Naive thymus-derived CD8-positive, alpha-beta T cell (primary cell): ENCODE measurements around the gene NRCAM. TPM values are rescaled to one million over a fixed set of nuclear protein-coding genes. Genes with fewer than 3 reads are reported as not detected.

Source experiments
- ATAC-seq, 2 donors: fragments of 150-1000 bp; cut with Tn5 transposase in 1 of 2; sonication (Bioruptor Pico), chemical (Tn5 transposase) in 1 of 2; 1 replicate in 1 of 2; 2 replicates in 1 of 2; pipeline ENCODE4 v1.10.0; 2021; ENCODE audit warnings: mild to moderate bottlenecking in 2 of 2, moderate library complexity in 2 of 2
- POLR2A ChIA-PET: fragments of 350-600 bp; sonication (Branson Sonifier 250); formaldehyde crosslinking; loops from one replicate; lab custom pipeline; 2021; ENCODE audit warnings: antibody characterized with exemption; lab: Charles Lee
- DNase-seq, 10 donors: peaks; one replicate each; pipeline versions ENCODE4 v3.0.0 to v3.0.0-alpha.2; 2020 to 2022
- H3K27ac Mint-ChIP-seq, 10 donors: one replicate each; pipeline ENCODE4 v1.8.0; 2020 to 2022; ENCODE audit warnings: mild to moderate bottlenecking in 10 of 10, mixed read lengths in 10 of 10, moderate library complexity in 4 of 10, inconsistent platforms in 1 of 10
- H3K27me3 Mint-ChIP-seq, 5 donors: one replicate each; pipeline ENCODE4 v1.8.0; 2021 to 2022; ENCODE audit warnings: mixed read lengths in 5 of 5
- H3K36me3 Mint-ChIP-seq, 3 donors: one replicate each; pipeline ENCODE4 v1.8.0; 2020 to 2022; ENCODE audit warnings: mixed read lengths in 3 of 3, mild to moderate bottlenecking in 2 of 3, inconsistent platforms in 1 of 3
- H3K4me1 Mint-ChIP-seq, 4 donors: one replicate each; pipeline ENCODE4 v1.8.0; 2021 to 2022; ENCODE audit warnings: mixed read lengths in 4 of 4
- H3K4me3 Mint-ChIP-seq, 10 donors: one replicate each; pipeline ENCODE4 v1.8.0; 2020 to 2022; ENCODE audit warnings: mild to moderate bottlenecking in 10 of 10, mixed read lengths in 10 of 10, moderate library complexity in 6 of 10, inconsistent platforms in 1 of 10
- H3K9me3 Mint-ChIP-seq, 9 donors: one replicate each; pipeline ENCODE4 v1.8.0; 2020 to 2022; ENCODE audit warnings: mixed read lengths in 9 of 9, mild to moderate bottlenecking in 3 of 9, inconsistent platforms in 1 of 9, moderate library complexity in 1 of 9
- polyA plus RNA-seq, 3 donors: library from polyadenylated mRNA; unstranded; fragments of 300-500 nt; fragmentation: Illumina TruSeq; gene quantifications; one replicate each; pipeline ENCODE4 v1.2.3, GENCODE V29; 2021
- total RNA-seq, 8 experiments: library from RNA in 2 of 8; stranded (reverse) in 2 of 8; gene quantifications; one replicate each; pipeline ENCODE4 v1.2.3 and lab custom pipeline; 2021 to 2026

Gene NRCAM
- total and polyA plus RNA-seq, 5 experiments from 2014 or later, result 11.1 to 46.6 (median 18.2) TPM

DNA sequence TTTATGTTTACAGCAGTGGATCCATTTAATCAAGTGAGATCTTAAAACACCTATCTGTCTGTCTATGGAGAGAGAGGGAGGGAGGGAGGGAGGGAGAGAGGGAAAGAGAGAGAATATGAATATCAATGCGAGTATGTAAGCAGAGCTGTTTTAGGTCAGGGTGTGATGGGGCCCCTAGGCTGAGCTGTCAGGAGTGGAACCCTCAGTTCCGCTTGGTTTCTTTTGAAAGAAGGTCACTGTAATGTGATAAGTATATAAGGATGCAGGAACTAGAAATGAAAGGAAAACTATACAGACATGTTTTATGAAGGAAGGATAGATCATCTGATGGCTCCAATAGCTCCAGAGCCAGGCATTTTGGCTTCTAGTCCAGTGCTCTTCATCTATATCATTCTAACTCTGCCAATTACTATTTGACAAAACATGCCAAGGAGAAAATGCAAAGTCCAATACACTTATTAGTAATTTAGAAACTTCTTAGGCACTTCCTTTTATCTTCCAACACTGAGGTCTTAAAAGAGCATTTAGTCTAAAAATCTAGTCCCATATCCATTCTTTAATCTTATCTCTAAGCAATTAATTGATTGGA, 70.3 kb downstream of the NRCAM start:
- Mint-ChIP-seq H3K27ac (peak overlapping the region in 2 of 10 donors; percentile 4 to 10), H3K27me3 (no peaks in the 10 kb centered on the region), H3K9me3 (peaks cover 0 to 12% (median 7%) of the 10 kb centered on the region in 9 donors), H3K4me1 (peaks cover 0 to 41% (median 20%) of the 10 kb centered on the region in 4 donors), H3K36me3 (peaks cover 0 to 11% (median 7%) of the 10 kb centered on the region in 3 donors), H3K4me3 (no peak overlapping the region)
- ATAC-seq, result no peak
- POLR2A ChIA-PET, result no interaction called here
- no peak for DNase-seq

GRCh38 chr7:108384716-108385483, 71.3 kb downstream of the NRCAM start:
- no peak overlapping the region for H3K27ac Mint-ChIP-seq
- peaks cover 0 to 11% (median 7%) of the 10 kb centered on the region in 3 donors for H3K36me3 Mint-ChIP-seq
- H3K9me3 Mint-ChIP-seq, result peaks cover 0 to 6% (median 0%) of the 10 kb centered on the region in 9 donors
- peaks cover 2 to 48% (median 24%) of the 10 kb centered on the region in 4 donors for H3K4me1 Mint-ChIP-seq
- no peaks in the 10 kb centered on the region for H3K27me3 Mint-ChIP-seq
- H3K4me3 Mint-ChIP-seq, result no peak overlapping the region
- DNase-seq (no peak), ATAC-seq (peak; percentile 54 to 58)
- POLR2A ChIA-PET, result no interaction called here

DNA sequence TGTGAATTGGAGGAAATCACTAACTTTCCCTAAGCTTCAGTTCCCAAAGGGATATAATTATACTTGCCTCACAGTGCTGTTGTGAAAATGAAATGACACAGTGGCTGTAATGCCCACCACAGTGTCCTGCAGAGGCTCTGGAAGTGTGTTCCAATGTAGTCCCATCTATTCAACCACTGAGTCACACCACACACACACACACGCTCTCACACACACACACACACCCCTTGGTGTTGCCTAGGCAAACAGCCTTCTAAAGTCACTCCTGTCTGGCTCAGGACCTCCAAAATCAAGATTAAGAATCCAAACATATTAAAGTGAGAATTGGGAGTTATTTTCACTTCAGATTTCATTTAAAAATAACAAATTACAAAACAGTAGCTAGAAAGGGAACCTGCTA, 73.3 kb downstream of the NRCAM start:
- H3K27ac Mint-ChIP-seq, result peak overlapping the region in 2 of 10 donors; percentile 28 to 29
- H3K4me3 Mint-ChIP-seq, result no peak overlapping the region
- no peak for DNase-seq
- H3K9me3 Mint-ChIP-seq, result no peaks in the 10 kb centered on the region
- peaks cover 0 to 10% (median 6%) of the 10 kb centered on the region in 3 donors for H3K36me3 Mint-ChIP-seq
- peaks cover 2 to 66% (median 29%) of the 10 kb centered on the region in 4 donors for H3K4me1 Mint-ChIP-seq
- H3K27me3 Mint-ChIP-seq, result no peaks in the 10 kb centered on the region
- POLR2A ChIA-PET, result no interaction called here
- ATAC-seq, result no peak

GRCh38 chr7:108380517-108380916, 75.7 kb downstream of the NRCAM start:
- no peaks in the 10 kb centered on the region for H3K9me3 Mint-ChIP-seq
- DNase-seq (no peak), ATAC-seq (no peak)
- H3K4me1 Mint-ChIP-seq, result peaks cover 2 to 63% (median 35%) of the 10 kb centered on the region in 4 donors
- no peak overlapping the region for H3K4me3 Mint-ChIP-seq
- H3K27me3 Mint-ChIP-seq, result no peaks in the 10 kb centered on the region
- peak overlapping the region in 1 of 10 donors; percentile 41 for H3K27ac Mint-ChIP-seq
- H3K36me3 Mint-ChIP-seq, result peaks cover 0 to 21% (median 5%) of the 10 kb centered on the region in 3 donors
- POLR2A ChIA-PET, result no interaction called here

- peaks cover 0 to 10% (median 3%) of the 10 kb centered on the region in 9 donors for H3K9me3 Mint-ChIP-seq
- peaks cover 2 to 63% (median 30%) of the 10 kb centered on the region in 4 donors for H3K4me1 Mint-ChIP-seq
- no peak overlapping the region for H3K4me3 Mint-ChIP-seq
- peak overlapping the region in 3 of 10 donors; percentile 35 to 61 (median 44) for H3K27ac Mint-ChIP-seq
- no peak for DNase-seq
- no peaks in the 10 kb centered on the region for H3K27me3 Mint-ChIP-seq
- ATAC-seq, result no peak
- POLR2A ChIA-PET, result no interaction called here
- H3K36me3 Mint-ChIP-seq, result peaks cover 20 to 35% (median 22%) of the 10 kb centered on the region in 3 donors
Measured at GRCh38 chr7:108376206-108376605, 80.0 kb downstream of the NRCAM start.

- Mint-ChIP-seq H3K36me3 (peaks cover 20 to 38% (median 22%) of the 10 kb centered on the region in 3 donors), H3K27ac (no peak overlapping the region), H3K9me3 (peaks cover 0 to 10% (median 3%) of the 10 kb centered on the region in 9 donors), H3K4me1 (peaks cover 2 to 66% (median 32%) of the 10 kb centered on the region in 4 donors), H3K4me3 (no peak overlapping the region), H3K27me3 (peaks cover 0 to 1% (median 0%) of the 10 kb centered on the region in 5 donors)
- DNase-seq, result no peak
- POLR2A ChIA-PET, result no interaction called here
- no peak for ATAC-seq
Measured at GRCh38 chr7:108375668-108376067, 80.6 kb downstream of the NRCAM start.

GRCh38 chr7:108374899-108375298, 81.3 kb downstream of the NRCAM start:
- H3K4me1 Mint-ChIP-seq, result peaks cover 0 to 63% (median 31%) of the 10 kb centered on the region in 4 donors
- H3K9me3 Mint-ChIP-seq, result peaks cover 0 to 10% (median 3%) of the 10 kb centered on the region in 9 donors
- H3K4me3 Mint-ChIP-seq, result no peak overlapping the region
- peaks cover 20 to 38% (median 22%) of the 10 kb centered on the region in 3 donors for H3K36me3 Mint-ChIP-seq
- peaks cover 0 to 2% (median 0%) of the 10 kb centered on the region in 5 donors for H3K27me3 Mint-ChIP-seq
- no peak overlapping the region for H3K27ac Mint-ChIP-seq
- ATAC-seq (no peak), DNase-seq (no peak)
- POLR2A ChIA-PET, result no interaction called here

DNA sequence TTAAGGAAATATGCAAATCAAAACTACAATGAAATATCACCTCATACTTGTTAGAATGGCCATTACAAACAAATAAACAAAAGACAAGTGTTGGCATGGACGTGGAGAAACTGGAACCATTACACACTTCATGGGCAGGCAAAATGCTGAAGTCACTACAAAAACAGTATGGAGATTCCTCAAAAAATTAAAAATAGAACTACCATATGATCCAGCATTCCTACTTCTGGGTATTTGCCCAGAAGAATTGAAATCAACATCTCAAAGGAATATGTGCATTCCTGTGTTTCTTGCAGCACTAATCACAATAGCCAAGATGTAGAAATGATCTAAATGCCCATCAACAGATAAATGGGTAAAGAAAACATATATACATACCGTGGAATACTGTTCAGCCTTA, 83.6 kb downstream of the NRCAM start:
- H3K27ac Mint-ChIP-seq, result peak overlapping the region in 1 of 10 donors; percentile 45
- peaks cover 0 to 6% (median 0%) of the 10 kb centered on the region in 5 donors for H3K27me3 Mint-ChIP-seq
- peaks cover 0 to 45% (median 30%) of the 10 kb centered on the region in 4 donors for H3K4me1 Mint-ChIP-seq
- ATAC-seq, result no peak
- H3K9me3 Mint-ChIP-seq, result peaks cover 0 to 10% (median 3%) of the 10 kb centered on the region in 9 donors
- POLR2A ChIA-PET, result no interaction called here
- DNase-seq, result no peak
- no peak overlapping the region for H3K4me3 Mint-ChIP-seq
- peaks cover 20 to 35% (median 22%) of the 10 kb centered on the region in 3 donors for H3K36me3 Mint-ChIP-seq

GRCh38 chr7:108370616-108371015, 85.6 kb downstream of the NRCAM start:
- H3K4me3 Mint-ChIP-seq, result no peak overlapping the region
- DNase-seq (no peak), ATAC-seq (no peak)
- peaks cover 0 to 6% (median 0%) of the 10 kb centered on the region in 5 donors for H3K27me3 Mint-ChIP-seq
- H3K9me3 Mint-ChIP-seq, result peaks cover 0 to 10% (median 3%) of the 10 kb centered on the region in 9 donors
- H3K36me3 Mint-ChIP-seq, result peaks cover 20 to 38% (median 35%) of the 10 kb centered on the region in 3 donors
- peaks cover 3 to 38% (median 24%) of the 10 kb centered on the region in 4 donors for H3K4me1 Mint-ChIP-seq
- no peak overlapping the region for H3K27ac Mint-ChIP-seq
- POLR2A ChIA-PET, result no interaction called here

- Mint-ChIP-seq H3K27ac (peak overlapping the region in 1 of 10 donors; percentile 1), H3K4me1 (peaks cover 3 to 29% (median 13%) of the 10 kb centered on the region in 4 donors), H3K4me3 (no peak overlapping the region), H3K9me3 (peaks cover 0 to 10% (median 5%) of the 10 kb centered on the region in 9 donors), H3K27me3 (peaks cover 0 to 6% (median 0%) of the 10 kb centered on the region in 5 donors), H3K36me3 (peaks cover 13 to 42% (median 38%) of the 10 kb centered on the region in 3 donors)
- ATAC-seq (no peak), DNase-seq (no peak)
- POLR2A ChIA-PET, result no interaction called here
Measured at GRCh38 chr7:108368466-108368865, 87.8 kb downstream of the NRCAM start.

DNA sequence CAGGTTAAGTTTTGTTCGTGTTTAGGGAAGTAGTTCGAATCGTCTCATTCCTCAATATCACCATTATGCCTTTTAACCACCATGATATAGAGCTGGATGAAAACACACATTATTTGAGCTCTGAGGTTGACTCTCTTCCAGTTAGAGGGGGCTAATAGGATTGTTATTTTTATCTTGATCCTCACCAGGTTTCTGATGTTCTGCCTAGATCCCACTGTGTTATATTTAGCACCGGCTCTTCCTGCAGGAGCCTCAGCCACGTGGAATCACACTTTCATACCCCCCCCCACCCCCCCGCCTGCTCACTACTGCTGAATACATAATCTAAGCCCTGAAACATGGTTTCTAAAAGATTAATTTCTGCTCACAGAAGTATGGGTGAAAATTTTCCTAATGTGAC, 88.3 kb downstream of the NRCAM start:
- POLR2A ChIA-PET, result no interaction called here
- H3K27ac Mint-ChIP-seq, result no peak overlapping the region
- peaks cover 12 to 41% (median 39%) of the 10 kb centered on the region in 3 donors for H3K36me3 Mint-ChIP-seq
- peaks cover 3 to 25% (median 9%) of the 10 kb centered on the region in 4 donors for H3K4me1 Mint-ChIP-seq
- H3K9me3 Mint-ChIP-seq, result peaks cover 0 to 10% (median 4%) of the 10 kb centered on the region in 9 donors
- ATAC-seq (no peak), DNase-seq (no peak)
- no peak overlapping the region for H3K4me3 Mint-ChIP-seq
- H3K27me3 Mint-ChIP-seq, result peaks cover 0 to 6% (median 0%) of the 10 kb centered on the region in 5 donors

DNA sequence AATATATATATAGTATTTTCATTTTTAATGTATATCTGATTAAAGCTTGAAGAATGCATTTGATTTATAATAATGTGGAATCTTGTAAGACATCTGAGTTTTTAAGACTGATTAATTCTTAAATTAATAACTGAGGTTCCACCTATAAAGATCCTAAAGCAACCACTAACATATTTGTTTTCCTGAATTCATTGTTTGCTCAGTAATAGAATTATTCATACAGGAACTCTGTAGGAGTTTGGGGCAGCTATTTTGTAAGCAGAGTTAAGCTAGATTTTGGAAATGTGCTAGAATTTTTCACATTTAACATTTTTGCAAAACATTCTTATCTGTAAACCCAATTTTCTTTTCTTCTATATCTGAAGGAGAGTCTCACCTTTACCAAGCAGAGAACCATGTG, 88.9 kb downstream of the NRCAM start:
- DNase-seq (no peak), ATAC-seq (no peak)
- Mint-ChIP-seq H3K4me1 (peaks cover 3 to 25% (median 7%) of the 10 kb centered on the region in 4 donors), H3K27me3 (peaks cover 0 to 6% (median 0%) of the 10 kb centered on the region in 5 donors), H3K36me3 (peaks cover 7 to 40% (median 36%) of the 10 kb centered on the region in 3 donors), H3K4me3 (no peak overlapping the region), H3K9me3 (peaks cover 0 to 8% (median 2%) of the 10 kb centered on the region in 9 donors), H3K27ac (no peak overlapping the region)
- POLR2A ChIA-PET, result no interaction called here
